Type B pancreatic cell (in vitro differentiated cells): ENCODE measurements around the gene LDLRAD3. TPM values are rescaled to one million over a fixed set of nuclear protein-coding genes. Genes with fewer than 3 reads are reported as not detected.

Experiments used
- DNase-seq: peaks from one replicate; pipeline ENCODE4 v3.0.0; 2021; ENCODE audit warnings: mixed read lengths; ENCODE audit not compliant: unreplicated experiment; ENCODE audit errors: extremely low spot score
- H3K27ac Mint-ChIP-seq: 2 replicates; pipeline ENCODE4 v1.8.0; 2021; ENCODE audit warnings: mild to moderate bottlenecking, mixed read lengths
- H3K27me3 Mint-ChIP-seq: 2 replicates; pipeline ENCODE4 v1.8.0; 2021; ENCODE audit warnings: mixed read lengths
- H3K36me3 Mint-ChIP-seq: 2 replicates; pipeline ENCODE4 v1.8.0; 2021; ENCODE audit warnings: mixed read lengths
- H3K4me1 Mint-ChIP-seq: one replicate; pipeline ENCODE4 v1.8.0; 2021; ENCODE audit warnings: mixed read lengths; ENCODE audit not compliant: unreplicated experiment
- H3K4me3 Mint-ChIP-seq: 2 replicates; pipeline ENCODE4 v1.8.0; 2021; ENCODE audit warnings: mild to moderate bottlenecking, mixed read lengths
- H3K9me3 Mint-ChIP-seq: 2 replicates; pipeline ENCODE4 v1.8.0; 2021; ENCODE audit warnings: mixed read lengths
- total RNA-seq: library from RNA; stranded (reverse); gene quantifications from 2 replicates; pipeline ENCODE4 v1.2.1, GENCODE V29; 2021; ENCODE audit warnings: low replicate concordance
- TF ChIP-seq, protein P1 (sequence below): fragments of 200-600 bp; sonication (generic); conservative IDR thresholded peaks from 2 replicates; pipeline ENCODE4 v1.5.0; 2021; ENCODE audit warnings: antibody characterized with exemption, mild to moderate bottlenecking

LDLRAD3 gene
- total RNA-seq, 1 donor from 2014 or later, result 20.7 TPM

DNA sequence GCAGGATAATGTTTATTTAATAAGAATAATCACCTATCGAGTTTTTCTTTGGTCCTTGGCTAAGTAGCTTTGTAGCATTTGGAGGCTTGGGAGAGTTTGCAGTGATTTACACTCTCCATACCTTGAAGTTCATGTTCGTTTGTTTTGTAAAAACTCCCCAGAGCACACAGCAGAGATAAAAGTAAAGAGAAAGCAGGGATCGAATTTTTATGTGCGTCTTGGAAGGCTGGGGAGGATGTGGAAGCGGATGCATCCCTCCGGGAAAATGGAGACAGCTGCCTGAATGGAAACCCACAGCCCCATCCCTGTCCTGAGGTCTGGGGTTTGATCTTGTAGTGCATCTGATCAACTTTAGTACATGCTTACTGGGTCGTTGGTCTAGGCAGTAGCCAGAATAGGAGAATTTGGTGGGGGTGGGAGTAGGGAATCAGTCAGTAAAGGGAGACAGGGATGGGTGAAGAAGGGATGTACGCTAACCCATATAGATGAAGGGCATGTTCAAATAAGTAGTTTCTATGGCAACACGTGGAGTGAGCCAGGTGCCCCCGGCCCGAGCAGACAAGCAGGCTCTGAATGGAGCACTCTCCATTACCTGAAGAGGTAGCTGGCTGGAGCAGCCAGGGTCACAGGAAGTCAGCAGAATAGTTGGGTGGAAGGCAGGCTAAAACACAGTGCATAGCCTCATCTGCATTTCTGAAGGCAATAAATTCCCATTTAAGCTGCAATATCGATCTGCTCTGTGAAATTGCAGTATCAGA, 197.5 kb downstream of the LDLRAD3 start:
- Mint-ChIP-seq H3K4me3 (no peak overlapping the region), H3K36me3 (peaks cover 5% of the 10 kb centered on the region), H3K4me1 (peaks cover 17% of the 10 kb centered on the region), H3K9me3 (no peaks in the 10 kb centered on the region), H3K27ac (no peak overlapping the region), H3K27me3 (no peaks in the 10 kb centered on the region)
- TF ChIP-seq, protein P1, sequence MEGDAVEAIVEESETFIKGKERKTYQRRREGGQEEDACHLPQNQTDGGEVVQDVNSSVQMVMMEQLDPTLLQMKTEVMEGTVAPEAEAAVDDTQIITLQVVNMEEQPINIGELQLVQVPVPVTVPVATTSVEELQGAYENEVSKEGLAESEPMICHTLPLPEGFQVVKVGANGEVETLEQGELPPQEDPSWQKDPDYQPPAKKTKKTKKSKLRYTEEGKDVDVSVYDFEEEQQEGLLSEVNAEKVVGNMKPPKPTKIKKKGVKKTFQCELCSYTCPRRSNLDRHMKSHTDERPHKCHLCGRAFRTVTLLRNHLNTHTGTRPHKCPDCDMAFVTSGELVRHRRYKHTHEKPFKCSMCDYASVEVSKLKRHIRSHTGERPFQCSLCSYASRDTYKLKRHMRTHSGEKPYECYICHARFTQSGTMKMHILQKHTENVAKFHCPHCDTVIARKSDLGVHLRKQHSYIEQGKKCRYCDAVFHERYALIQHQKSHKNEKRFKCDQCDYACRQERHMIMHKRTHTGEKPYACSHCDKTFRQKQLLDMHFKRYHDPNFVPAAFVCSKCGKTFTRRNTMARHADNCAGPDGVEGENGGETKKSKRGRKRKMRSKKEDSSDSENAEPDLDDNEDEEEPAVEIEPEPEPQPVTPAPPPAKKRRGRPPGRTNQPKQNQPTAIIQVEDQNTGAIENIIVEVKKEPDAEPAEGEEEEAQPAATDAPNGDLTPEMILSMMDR, result no peak
- no peak for DNase-seq

DNA sequence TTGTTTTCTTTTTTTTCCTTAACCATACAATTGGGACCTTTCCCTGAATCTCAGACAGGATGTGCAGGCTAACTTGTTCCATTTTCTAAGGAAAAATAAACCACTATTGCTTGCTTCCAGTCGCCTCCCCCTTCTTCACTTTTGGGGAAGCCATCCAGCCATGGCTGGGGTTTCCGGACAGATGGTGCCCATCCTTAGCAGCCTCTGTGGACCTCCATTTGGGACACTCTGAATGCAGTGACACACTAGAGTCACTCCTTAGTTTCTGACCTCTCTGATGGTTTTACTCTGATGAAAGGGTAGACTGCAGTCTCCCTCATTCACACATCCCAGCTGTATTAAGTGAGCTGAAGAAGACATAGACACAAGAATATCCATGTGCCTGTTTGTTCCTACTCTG, 198.1 kb downstream of the LDLRAD3 start:
- no peak for DNase-seq
- H3K4me3 Mint-ChIP-seq, result peak overlapping the region; percentile 15
- no peaks in the 10 kb centered on the region for H3K9me3 Mint-ChIP-seq
- TF ChIP-seq, protein P1, result no peak
- peaks cover 17% of the 10 kb centered on the region for H3K4me1 Mint-ChIP-seq
- H3K36me3 Mint-ChIP-seq, result peaks cover 3% of the 10 kb centered on the region
- H3K27ac Mint-ChIP-seq, result no peak overlapping the region
- H3K27me3 Mint-ChIP-seq, result no peaks in the 10 kb centered on the region

DNA sequence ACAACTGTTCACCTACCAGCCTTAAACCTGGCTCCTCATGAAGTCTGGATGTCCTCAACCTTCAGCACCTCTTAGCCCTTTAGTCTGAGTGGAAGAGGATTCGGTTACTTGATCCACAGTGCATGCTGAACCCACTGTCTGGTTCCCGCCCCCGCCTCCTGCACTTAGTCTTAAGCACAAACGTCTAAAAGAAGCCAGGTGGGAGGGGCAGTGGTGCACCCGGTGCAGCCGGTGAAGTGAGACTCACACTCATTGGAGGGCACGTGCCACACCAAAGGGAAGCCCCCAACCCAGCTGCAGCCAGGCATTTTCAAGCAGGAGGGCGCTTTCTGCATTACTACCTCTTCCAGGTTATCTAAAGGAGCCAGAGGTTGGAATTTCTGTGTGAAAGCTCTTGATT, 198.6 kb downstream of the LDLRAD3 start:
- TF ChIP-seq, protein P1, result no peak
- Mint-ChIP-seq H3K27ac (no peak overlapping the region), H3K4me1 (peaks cover 17% of the 10 kb centered on the region), H3K4me3 (peak overlapping the region; percentile 15), H3K9me3 (no peaks in the 10 kb centered on the region), H3K27me3 (no peaks in the 10 kb centered on the region), H3K36me3 (peaks cover 3% of the 10 kb centered on the region)
- DNase-seq, result no peak

DNA sequence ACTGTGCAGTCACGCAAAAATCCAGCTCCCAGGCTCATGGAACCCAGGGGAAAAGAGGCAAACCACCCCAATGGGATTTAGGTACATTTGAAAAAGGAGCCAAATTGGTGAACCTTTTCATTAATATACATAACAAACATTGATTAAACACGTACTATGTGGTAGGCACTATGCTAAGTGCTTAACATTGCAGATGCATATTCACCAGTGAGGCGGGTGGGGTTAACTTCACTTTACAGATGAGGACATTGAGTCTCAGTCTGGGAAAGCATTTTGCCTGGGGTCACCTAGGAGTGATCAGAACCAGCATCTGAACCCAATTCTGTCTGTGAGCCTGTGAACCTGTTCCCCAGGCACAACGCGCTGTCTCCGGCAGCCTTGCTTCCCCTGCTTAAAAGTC, 199.0 kb downstream of the LDLRAD3 start:
- H3K27me3 Mint-ChIP-seq, result no peaks in the 10 kb centered on the region
- H3K4me1 Mint-ChIP-seq, result peaks cover 17% of the 10 kb centered on the region
- DNase-seq, result no peak
- peaks cover 3% of the 10 kb centered on the region for H3K36me3 Mint-ChIP-seq
- no peak overlapping the region for H3K27ac Mint-ChIP-seq
- TF ChIP-seq, protein P1, result no peak
- H3K9me3 Mint-ChIP-seq, result no peaks in the 10 kb centered on the region
- no peak overlapping the region for H3K4me3 Mint-ChIP-seq

DNA sequence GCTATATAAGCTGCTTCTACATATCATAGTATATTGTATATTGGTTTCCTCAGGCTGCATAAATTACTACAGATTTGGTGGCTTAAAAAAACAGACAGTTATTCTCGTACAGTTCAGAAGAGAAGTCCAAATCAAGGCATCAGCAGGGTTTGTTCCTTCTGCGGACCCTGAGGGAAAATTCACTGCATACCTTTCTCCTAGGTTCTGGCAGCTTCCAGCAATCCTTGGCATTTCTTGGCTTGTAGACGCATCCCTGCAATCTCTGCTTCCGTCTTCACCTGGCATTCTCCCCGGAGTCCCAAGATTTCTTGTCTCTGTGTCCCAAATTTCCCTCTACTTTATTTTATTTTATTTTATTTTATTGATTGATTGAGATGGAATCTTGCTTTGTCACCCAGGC, 202.6 kb downstream of the LDLRAD3 start:
- H3K9me3 Mint-ChIP-seq, result peaks cover 9% of the 10 kb centered on the region
- no peak overlapping the region for H3K27ac Mint-ChIP-seq
- no peak for DNase-seq
- TF ChIP-seq, protein P1, result no peak
- no peaks in the 10 kb centered on the region for H3K27me3 Mint-ChIP-seq
- peaks cover 23% of the 10 kb centered on the region for H3K4me1 Mint-ChIP-seq
- no peak overlapping the region for H3K4me3 Mint-ChIP-seq
- no peaks in the 10 kb centered on the region for H3K36me3 Mint-ChIP-seq
